ENCODE measurements around the gene PPP1R37. TPM values are rescaled to one million over a fixed set of nuclear protein-coding genes. Genes with fewer than 3 reads are reported as not detected.

PPP1R37 gene
- total RNA-seq, 2 experiments from 2014 or later, result 21.1 to 21.7 TPM

DNA sequence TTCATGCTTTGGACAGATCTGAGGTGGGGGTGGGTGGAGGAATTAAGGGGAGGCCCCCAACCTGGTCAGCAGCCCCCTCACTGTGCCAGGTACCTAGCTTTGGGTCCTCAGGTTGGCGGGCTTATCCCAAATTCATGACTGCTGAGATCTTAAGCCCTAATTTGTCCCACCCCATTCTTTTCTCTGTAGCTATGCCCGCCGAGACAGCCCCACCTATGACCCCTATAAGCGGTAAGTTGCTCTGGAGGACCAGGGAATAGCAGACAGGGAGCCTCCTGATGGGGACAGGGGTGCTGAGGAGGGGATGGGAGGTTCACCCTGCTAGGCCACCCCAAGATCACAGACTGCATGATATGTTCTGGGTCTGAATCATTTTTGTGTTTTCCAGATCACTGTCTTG lies 31.0 kb upstream of the PPP1R37 start:
- Mint-ChIP-seq H3K27me3 (no peaks in the 10 kb centered on the region), H3K4me3 (no peak overlapping the region), H3K36me3 (ENCODE audit: low read depth) (peaks cover 31% of the 10 kb centered on the region), H3K27ac (no peak overlapping the region), H3K4me1 (peaks cover 2% of the 10 kb centered on the region), H3K9me3 (no peaks in the 10 kb centered on the region)
- DNase-seq, result no peak
- CTCF ChIA-PET, result interaction anchor here (0.7 to 1.8 kb wide), 4 partner anchors 13 to 231 kb away, joined by 3 to 7 read pairs (median 4); no protein-coding TSS in a partner anchor
- POLR2A ChIA-PET, result no interaction called here

DNA sequence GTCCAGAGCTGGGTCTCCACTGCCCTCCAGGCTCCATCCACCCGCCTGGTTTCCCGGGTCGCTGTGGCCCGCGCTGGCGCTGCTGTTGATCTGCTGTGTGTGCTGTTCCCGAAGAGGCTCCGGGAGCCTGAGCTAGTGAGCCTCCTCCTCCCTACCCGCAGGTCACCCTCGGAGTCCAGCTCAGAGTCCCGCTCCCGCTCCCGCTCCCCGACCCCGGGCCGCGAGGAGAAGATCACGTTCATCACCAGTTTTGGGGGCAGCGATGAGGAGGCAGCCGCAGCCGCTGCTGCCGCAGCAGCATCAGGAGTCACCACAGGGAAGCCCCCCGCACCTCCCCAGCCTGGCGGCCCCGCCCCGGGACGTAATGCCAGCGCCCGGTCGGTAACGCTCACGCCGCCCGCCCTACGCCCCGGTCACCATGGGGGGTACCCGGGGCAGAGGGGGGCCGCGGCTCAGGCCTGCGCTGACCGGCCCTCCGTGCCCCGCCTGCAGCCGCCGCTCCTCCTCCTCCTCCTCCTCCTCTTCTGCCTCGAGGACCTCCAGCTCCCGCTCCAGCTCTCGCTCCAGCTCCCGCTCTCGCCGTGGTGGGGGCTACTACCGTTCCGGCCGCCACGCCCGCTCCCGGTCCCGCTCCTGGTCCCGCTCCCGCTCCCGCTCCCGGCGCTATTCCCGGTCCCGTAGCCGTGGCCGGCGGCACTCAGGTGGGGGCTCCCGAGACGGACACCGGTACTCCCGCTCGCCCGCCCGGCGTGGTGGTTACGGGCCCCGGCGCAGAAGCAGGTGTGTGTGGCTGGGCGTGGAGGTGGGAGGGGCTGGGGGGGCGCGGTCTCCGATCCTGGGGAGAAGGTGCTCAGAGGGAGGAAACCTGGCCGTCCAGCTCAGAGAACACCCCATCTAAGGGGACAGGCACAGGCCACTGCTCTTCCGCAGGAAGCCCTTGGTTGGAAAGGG lies 28.9 kb upstream of the PPP1R37 start:
- no peak overlapping the region for H3K27ac Mint-ChIP-seq
- H3K27me3 Mint-ChIP-seq, result no peaks in the 10 kb centered on the region
- no peaks in the 10 kb centered on the region for H3K9me3 Mint-ChIP-seq
- CTCF ChIA-PET, result interaction anchor here (0.6 to 2.0 kb wide), 6 partner anchors 10 to 1876 kb away, joined by 3 to 4 read pairs (median 3); partner anchors contain the start of gene CLASRP
- no peak for DNase-seq
- H3K4me1 Mint-ChIP-seq, result peaks cover 2% of the 10 kb centered on the region
- POLR2A ChIA-PET, result no interaction called here
- H3K36me3 Mint-ChIP-seq (ENCODE audit: low read depth), result peaks cover 25% of the 10 kb centered on the region
- no peak overlapping the region for H3K4me3 Mint-ChIP-seq

DNA sequence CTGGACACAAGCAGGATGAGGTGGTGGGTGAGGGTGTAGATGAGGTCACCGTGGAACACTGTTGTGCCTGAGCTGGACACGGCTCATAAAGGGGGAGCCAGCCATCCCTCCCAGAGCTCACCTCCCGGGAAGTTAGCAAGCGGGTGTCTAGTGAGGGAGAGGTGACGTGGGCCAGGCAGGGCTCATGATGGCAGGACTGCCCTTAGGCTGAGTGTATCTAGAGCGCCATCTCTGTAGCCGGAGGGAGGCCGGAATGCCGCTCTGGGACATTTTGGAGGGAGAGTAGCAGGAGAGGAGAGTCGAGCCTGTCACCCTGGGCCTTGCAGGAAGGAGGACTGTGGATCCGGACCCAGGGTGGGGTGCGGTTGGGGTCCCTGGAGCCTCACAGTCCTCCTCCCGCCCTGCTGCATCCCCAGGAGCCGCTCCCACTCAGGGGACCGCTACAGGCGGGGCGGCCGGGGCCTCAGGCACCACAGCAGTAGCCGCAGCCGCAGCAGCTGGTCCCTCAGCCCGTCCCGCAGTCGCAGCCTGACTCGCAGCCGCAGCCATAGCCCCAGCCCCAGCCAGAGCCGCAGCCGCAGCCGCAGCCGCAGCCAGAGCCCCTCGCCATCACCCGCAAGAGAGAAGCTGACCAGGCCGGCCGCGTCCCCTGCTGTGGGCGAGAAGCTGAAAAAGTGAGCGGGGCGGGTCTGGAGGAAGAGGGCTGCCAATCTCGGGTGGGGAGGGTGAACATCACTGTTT lies 25.9 kb upstream of the PPP1R37 start:
- no peak overlapping the region for H3K4me3 Mint-ChIP-seq
- H3K27me3 Mint-ChIP-seq, result no peaks in the 10 kb centered on the region
- H3K4me1 Mint-ChIP-seq, result no peaks in the 10 kb centered on the region
- H3K27ac Mint-ChIP-seq, result no peak overlapping the region
- DNase-seq, result no peak
- peaks cover 23% of the 10 kb centered on the region for H3K36me3 Mint-ChIP-seq (ENCODE audit: low read depth)
- CTCF ChIA-PET, result no interaction called here
- POLR2A ChIA-PET, result interaction anchor here (0.5 kb wide), 1 partner anchor 168 kb away, joined by 5 read pairs; no protein-coding TSS in a partner anchor
- H3K9me3 Mint-ChIP-seq, result no peaks in the 10 kb centered on the region

DNA sequence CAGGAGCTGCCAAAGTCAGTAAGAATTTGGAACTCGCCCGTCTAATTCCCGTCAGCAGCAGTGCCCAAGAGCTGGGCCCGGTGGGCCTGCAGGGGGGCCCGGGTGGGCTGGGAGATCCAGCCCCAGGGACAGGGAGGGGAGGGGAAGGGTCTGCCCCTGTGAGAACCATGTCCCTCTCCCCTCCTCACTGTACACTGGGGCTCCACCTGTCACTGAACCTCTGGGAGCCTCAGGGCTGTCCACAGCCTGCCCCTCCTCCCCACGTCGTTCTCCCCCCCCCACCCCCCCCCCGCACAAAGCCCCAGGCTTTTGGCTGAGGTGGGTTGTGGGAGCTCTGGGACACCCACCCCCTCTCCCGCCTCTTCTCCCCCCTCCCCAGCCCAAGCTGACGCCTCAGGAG lies 24.9 kb upstream of the PPP1R37 start:
- CTCF ChIA-PET, result interaction anchor here (1.5 kb wide), 1 partner anchor 9 kb away, joined by 6 read pairs; no protein-coding TSS in a partner anchor

DNA sequence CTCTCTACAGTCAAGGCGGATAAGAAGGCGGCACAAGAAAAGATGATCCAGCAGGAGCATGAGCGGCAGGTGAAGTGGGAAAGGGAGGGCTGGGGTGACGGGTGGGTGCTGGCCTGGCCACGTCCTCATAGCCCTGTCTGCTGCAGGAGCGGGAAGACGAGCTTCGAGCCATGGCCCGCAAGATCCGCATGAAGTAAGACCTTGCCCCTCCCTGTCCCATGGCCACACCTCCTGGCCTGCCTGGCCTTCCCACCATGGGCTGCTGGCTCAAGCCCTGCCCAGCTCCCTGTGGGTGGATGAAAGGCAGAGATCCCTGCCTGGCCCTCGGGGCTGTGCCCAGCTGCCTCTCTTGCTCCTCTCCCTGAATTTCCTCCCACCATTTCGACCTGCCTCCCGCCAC lies 23.9 kb upstream of the PPP1R37 start:
- Mint-ChIP-seq H3K9me3 (no peaks in the 10 kb centered on the region), H3K36me3 (ENCODE audit: low read depth) (peaks cover 21% of the 10 kb centered on the region), H3K4me1 (no peaks in the 10 kb centered on the region), H3K27me3 (no peaks in the 10 kb centered on the region), H3K4me3 (no peak overlapping the region), H3K27ac (peak overlapping the region; percentile 39)
- ChIA-PET CTCF (interaction anchor here (1.5 kb wide), 1 partner anchor 10 kb away, joined by 6 read pairs; no protein-coding TSS in a partner anchor), POLR2A (interaction anchor here (0.7 kb wide), 1 partner anchor 406 kb away, joined by 4 read pairs; no protein-coding TSS in a partner anchor)
- no peak for DNase-seq

More for the DNA sequence above, 24.9 kb upstream of the PPP1R37 start:
- Mint-ChIP-seq H3K27me3 (no peaks in the 10 kb centered on the region), H3K4me3 (no peak overlapping the region), H3K9me3 (no peaks in the 10 kb centered on the region), H3K4me1 (no peaks in the 10 kb centered on the region), H3K27ac (no peak overlapping the region), H3K36me3 (ENCODE audit: low read depth) (peaks cover 21% of the 10 kb centered on the region)
- no peak for DNase-seq
- POLR2A ChIA-PET, result no interaction called here

DNA sequence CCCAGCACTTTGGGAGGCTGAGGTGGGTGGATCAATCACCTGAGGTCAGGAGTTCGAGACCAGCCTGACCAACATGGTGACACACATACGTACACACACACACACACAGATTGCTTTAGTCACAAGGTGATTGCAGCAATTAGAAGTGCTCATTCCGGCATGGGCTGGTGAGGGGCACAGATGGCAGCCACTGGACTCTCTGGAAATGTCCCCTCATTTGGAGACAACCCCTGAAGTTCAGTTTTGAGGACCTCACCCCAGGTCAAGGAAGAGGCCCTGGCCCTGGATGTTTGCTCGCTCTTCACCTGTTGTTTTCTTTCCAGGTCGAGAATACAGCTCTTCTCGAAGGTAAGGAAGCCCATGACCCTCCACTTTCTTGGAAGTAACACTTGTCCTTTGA lies 22.8 kb upstream of the PPP1R37 start:
- DNase-seq, result no peak
- ChIA-PET CTCF (no interaction called here), POLR2A (no interaction called here)
- H3K36me3 Mint-ChIP-seq (ENCODE audit: low read depth), result peaks cover 17% of the 10 kb centered on the region
- no peak overlapping the region for H3K4me3 Mint-ChIP-seq
- peaks cover 9% of the 10 kb centered on the region for H3K4me1 Mint-ChIP-seq
- H3K27ac Mint-ChIP-seq, result no peak overlapping the region
- no peaks in the 10 kb centered on the region for H3K9me3 Mint-ChIP-seq
- no peaks in the 10 kb centered on the region for H3K27me3 Mint-ChIP-seq

DNA sequence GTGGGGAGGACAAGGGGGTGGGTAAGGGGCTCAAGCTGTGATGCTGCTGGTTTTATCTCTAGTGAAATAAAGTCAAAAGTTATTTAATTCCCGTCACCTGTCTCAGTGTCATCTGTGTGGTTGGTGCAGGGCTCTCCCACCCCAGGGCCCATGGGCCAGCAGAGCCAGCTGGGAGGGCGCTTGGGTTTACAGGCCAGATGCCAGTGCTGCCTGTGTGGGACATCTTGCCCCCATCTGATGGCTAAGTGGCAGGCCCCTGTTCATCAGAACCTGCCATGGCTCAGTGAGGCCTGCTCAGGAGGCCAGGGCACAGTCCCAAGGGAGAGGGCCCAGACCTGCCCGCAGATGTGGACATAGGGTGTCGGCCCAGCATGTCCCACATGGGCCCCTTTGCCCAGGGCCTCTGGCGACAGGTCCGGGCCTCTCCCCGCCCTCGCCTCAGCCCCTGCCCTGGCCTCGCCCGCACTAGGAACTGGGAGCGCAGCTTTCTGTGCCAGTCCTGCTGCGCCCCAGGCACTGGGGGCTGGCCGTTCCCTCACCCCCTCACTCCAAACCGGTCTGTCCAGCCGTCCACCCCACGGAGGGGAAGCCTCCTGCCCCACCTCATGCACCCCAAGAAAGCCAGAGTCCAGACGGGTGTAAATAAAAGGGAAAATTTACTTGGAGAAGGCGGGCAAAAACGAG lies 22.0 kb upstream of the PPP1R37 start:
- ChIA-PET POLR2A (no interaction called here), CTCF (no interaction called here)
- Mint-ChIP-seq H3K36me3 (ENCODE audit: low read depth) (peaks cover 17% of the 10 kb centered on the region), H3K9me3 (no peaks in the 10 kb centered on the region), H3K27me3 (no peaks in the 10 kb centered on the region), H3K4me1 (peaks cover 12% of the 10 kb centered on the region), H3K27ac (no peak overlapping the region), H3K4me3 (no peak overlapping the region)
- no peak for DNase-seq

DNA sequence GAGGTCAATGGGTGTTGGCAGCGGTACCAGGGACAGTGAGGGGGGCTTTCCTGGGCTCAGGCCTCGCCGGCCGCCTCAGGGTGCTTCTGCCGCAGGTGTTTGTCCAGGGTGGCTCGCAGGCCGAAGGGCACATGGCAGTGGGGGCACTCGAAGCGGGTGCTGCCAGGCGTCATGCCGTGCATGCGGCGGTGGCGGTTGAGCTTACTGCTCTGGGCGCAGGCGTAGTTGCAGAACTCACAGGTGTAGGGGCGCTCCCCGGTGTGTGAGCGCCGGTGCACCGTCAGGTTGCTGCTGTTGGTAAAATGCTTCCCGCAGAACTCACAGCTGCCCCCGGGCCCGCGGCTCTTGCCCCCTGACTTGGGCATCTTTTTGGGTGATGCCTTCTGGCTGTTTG lies 21.4 kb upstream of the PPP1R37 start:
- H3K27ac Mint-ChIP-seq, result no peak overlapping the region
- CTCF ChIA-PET, result no interaction called here
- DNase-seq, result no peak
- peaks cover 17% of the 10 kb centered on the region for H3K36me3 Mint-ChIP-seq (ENCODE audit: low read depth)
- no peaks in the 10 kb centered on the region for H3K27me3 Mint-ChIP-seq
- POLR2A ChIA-PET, result no interaction called here
- no peaks in the 10 kb centered on the region for H3K9me3 Mint-ChIP-seq
- H3K4me3 Mint-ChIP-seq, result no peak overlapping the region
- peaks cover 17% of the 10 kb centered on the region for H3K4me1 Mint-ChIP-seq

DNA sequence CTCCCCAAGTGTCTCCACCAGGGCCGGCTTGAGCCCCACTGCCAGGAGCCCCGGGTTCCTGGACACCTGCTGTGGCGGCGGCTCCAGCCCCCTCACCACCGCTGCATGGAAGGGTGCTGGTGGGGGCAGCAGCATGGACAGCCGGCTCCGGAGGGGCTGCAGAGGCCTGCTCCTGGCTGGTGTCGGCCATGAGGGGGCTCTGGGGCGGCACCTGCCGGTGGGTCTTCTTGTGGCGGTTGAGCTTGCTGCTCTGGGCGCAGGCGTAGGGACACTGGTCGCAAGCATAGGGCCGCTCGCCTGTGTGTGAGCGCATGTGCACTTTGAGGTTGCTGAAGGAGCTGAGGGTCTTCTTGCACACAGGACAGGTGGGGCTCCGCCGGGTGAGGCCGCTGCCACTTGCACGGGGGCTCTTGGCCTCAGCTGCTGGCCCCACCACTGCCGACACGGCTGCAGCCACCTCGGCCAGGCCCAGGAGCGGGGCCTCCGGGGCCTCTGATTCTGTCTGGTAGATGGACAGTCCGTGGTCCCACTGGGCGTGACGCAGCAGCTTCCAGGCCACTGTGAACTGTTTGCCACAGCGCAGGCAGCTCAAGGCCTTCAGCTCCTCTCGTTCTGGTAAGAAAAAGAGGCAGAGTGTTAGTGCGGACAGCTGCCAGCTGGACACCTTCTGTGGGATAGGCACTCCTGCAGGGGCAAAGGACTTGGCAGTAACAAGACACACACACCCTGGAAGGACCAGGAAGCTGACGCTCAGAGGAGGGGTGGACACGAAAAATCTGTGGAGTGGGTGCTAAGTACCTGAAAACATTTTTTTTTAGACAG lies 20.8 kb upstream of the PPP1R37 start:
- H3K27me3 Mint-ChIP-seq, result no peaks in the 10 kb centered on the region
- peaks cover 24% of the 10 kb centered on the region for H3K4me1 Mint-ChIP-seq
- H3K9me3 Mint-ChIP-seq, result no peaks in the 10 kb centered on the region
- H3K36me3 Mint-ChIP-seq (ENCODE audit: low read depth), result peaks cover 15% of the 10 kb centered on the region
- no peak for DNase-seq
- no peak overlapping the region for H3K4me3 Mint-ChIP-seq
- H3K27ac Mint-ChIP-seq, result no peak overlapping the region
- ChIA-PET POLR2A (interaction anchor here (0.6 kb wide), 1 partner anchor 25 kb away, joined by 3 read pairs; no protein-coding TSS in a partner anchor), CTCF (interaction anchor here (1.5 kb wide), 1 partner anchor 13 kb away, joined by 5 read pairs; no protein-coding TSS in a partner anchor)

DNA sequence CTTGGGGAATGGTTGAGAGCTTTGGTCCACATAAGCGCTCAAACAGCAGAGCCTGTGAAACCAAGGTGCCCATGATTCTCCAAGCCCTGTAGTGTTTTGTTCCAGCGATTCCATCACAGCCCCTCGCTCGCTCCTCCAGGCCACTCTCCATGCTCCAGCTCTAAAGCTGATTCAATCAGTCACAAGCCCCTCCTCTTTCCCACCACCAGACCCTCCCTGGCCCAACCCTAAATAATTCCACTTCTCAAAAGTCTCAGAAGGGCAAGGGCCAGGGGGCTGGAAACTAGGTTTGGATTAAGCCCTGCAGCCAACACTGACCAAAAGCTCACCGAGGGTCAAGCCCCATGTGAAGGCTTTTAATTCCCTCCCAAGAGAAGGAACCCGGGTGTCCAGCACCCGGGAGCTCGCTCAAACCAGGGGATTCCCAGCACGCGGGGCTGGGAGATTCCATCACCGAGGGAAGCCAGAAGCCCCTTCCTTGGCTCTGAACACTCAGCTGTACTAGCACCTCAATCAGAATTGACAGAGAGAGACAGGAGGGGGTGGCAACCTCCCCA lies 18.2 kb upstream of the PPP1R37 start:
- POLR2A ChIA-PET, result no interaction called here
- Mint-ChIP-seq H3K9me3 (no peaks in the 10 kb centered on the region), H3K4me3 (peak overlapping the region; percentile 57), H3K27me3 (no peaks in the 10 kb centered on the region), H3K4me1 (peaks cover 42% of the 10 kb centered on the region), H3K36me3 (ENCODE audit: low read depth) (peaks cover 9% of the 10 kb centered on the region), H3K27ac (peak overlapping the region; percentile 71)
- DNase-seq, result no peak
- CTCF ChIA-PET, result interaction anchor here (1.1 kb wide), 1 partner anchor 10 kb away, joined by 3 read pairs; no protein-coding TSS in a partner anchor

DNA sequence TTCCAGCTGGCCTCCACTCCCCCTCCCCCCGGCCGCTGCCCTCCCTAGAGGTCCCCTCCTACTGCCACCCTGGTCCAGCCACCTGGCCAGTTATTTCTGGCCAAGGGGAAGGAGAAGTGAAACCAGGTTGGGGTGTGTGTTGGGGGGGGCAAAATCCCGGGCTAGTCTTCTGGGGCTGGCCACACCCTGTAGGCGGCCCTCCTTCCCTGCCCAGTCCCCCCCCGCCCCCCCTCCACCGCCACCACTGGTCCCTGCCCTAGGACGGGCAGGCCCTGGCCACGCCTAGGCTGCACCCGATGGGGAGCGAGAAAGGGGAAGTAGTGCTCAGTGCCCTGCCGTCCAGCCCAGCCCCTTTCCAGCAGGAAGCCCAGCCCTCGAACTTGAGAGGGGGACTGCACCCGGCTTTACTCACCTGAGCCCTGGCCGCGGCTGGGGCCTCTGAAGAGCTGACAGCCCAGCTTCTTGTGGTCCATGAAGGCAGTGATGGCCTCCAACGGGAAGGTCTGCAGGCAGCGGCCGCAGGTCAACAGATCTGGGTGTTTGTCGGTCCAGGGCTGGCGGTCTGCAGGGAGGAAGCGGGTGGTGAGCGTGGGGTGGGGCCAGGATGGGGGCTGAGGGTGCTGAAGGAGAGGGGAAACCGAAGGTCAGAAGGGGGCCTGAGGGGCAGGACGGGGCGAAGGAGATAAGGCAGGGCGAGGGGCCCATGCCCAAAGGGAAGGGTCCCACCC lies 17.5 kb upstream of the PPP1R37 start:
- peak overlapping the region; percentile 77 for H3K4me3 Mint-ChIP-seq
- no peaks in the 10 kb centered on the region for H3K9me3 Mint-ChIP-seq
- CTCF ChIA-PET, result interaction anchor here (1.6 kb wide), 1 partner anchor 15 kb away, joined by 4 read pairs; no protein-coding TSS in a partner anchor

More for the DNA sequence above, 17.5 kb upstream of the PPP1R37 start:
- H3K4me1 Mint-ChIP-seq, result peaks cover 48% of the 10 kb centered on the region
- H3K27ac Mint-ChIP-seq, result peak overlapping the region; percentile 82
- H3K36me3 Mint-ChIP-seq (ENCODE audit: low read depth), result peaks cover 7% of the 10 kb centered on the region
- DNase-seq, result peak; percentile 57
- POLR2A ChIA-PET, result no interaction called here
- H3K27me3 Mint-ChIP-seq, result no peaks in the 10 kb centered on the region

All from activated CD4-positive, alpha-beta T cell treated with anti-CD3 and anti-CD28 coated beads, Interleukin-2, amount 10 ng/mL, durations not matched to agents 7 days and 5 days (primary cell).